ENCODE measurements around the gene RBM14.
A peak's percentile ranks its signal among the peaks of the same experiment; 100 is the strongest.

RBM14 gene

DNA sequence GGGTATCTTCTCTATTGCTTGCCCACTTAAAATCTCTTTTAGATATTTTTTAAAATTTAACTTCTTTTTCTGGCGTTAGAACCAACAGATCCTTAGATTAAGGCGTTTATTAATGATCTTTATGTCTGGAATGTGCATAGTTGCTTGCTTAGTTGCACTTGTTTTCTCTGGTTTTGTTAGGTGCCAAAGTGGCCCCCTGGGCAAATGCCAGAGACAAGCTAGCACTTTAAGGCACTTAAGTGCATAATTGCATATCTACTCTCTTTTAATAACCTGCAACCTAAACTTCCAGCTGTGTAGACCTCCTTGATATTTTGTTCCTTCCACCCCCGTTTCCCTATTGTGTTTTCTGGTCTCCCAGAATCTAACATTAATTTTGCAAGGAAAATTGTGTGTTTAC is 25.4 kb downstream of the RBM14 start:
- DNase-seq (ENCODE audit: extremely low read depth, insufficient read length) = no peak
- Histone ChIP-seq H3K27me3 (replicated peaks; ENCODE audit: control insufficient read depth, insufficient read depth, low read length) (no peaks in the 10 kb centered on the region), H3K36me3 (ENCODE audit: control insufficient read depth, insufficient read depth, low read length) (peaks cover 30% of the 10 kb centered on the region), H3K4me3 (replicated peaks; ENCODE audit: low read depth, low read length) (peak overlapping the region; percentile 87)
- TF ChIP-seq, protein P1, sequence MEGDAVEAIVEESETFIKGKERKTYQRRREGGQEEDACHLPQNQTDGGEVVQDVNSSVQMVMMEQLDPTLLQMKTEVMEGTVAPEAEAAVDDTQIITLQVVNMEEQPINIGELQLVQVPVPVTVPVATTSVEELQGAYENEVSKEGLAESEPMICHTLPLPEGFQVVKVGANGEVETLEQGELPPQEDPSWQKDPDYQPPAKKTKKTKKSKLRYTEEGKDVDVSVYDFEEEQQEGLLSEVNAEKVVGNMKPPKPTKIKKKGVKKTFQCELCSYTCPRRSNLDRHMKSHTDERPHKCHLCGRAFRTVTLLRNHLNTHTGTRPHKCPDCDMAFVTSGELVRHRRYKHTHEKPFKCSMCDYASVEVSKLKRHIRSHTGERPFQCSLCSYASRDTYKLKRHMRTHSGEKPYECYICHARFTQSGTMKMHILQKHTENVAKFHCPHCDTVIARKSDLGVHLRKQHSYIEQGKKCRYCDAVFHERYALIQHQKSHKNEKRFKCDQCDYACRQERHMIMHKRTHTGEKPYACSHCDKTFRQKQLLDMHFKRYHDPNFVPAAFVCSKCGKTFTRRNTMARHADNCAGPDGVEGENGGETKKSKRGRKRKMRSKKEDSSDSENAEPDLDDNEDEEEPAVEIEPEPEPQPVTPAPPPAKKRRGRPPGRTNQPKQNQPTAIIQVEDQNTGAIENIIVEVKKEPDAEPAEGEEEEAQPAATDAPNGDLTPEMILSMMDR (IDR thresholded peaks at IDR 0.05; ENCODE audit: insufficient read depth, low read length, poor library complexity, severe bottlenecking) = no peak

DNA sequence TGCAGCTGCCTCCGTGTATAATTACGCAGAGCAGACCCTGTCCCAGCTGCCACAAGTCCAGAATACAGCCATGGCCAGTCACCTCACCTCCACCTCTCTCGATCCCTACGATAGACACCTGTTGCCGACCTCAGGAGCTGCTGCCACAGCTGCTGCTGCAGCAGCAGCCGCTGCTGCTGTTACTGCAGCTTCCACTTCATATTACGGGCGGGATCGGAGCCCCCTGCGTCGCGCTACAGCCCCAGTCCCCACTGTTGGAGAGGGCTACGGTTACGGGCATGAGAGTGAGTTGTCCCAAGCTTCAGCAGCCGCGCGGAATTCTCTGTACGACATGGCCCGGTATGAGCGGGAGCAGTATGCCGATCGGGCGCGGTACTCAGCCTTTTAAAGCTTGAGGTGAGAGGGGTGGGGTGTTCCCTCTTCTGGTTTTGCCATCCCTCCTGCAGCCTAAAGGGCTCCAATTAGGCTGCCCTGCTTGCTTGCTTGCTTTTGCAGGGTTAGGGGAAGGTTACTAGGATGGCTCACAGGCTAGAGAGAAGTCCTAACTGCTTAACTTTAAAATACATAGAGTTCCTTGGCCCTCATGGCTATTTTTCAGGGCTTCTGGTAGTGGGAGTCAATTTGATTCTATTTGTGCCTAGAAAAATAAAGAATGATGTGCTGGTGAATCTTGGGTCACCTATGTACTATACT is 27.5 kb downstream of the RBM14 start:
- Histone ChIP-seq H3K36me3 (ENCODE audit: control insufficient read depth, insufficient read depth, low read length) (peaks cover 33% of the 10 kb centered on the region), H3K27me3 (replicated peaks; ENCODE audit: control insufficient read depth, insufficient read depth, low read length) (no peaks in the 10 kb centered on the region), H3K4me3 (replicated peaks; ENCODE audit: low read depth, low read length) (no peak overlapping the region)
- TF ChIP-seq, protein P1 (IDR thresholded peaks at IDR 0.05; ENCODE audit: insufficient read depth, low read length, poor library complexity, severe bottlenecking) = no peak
- no peak for DNase-seq (ENCODE audit: extremely low read depth, insufficient read length)

DNA sequence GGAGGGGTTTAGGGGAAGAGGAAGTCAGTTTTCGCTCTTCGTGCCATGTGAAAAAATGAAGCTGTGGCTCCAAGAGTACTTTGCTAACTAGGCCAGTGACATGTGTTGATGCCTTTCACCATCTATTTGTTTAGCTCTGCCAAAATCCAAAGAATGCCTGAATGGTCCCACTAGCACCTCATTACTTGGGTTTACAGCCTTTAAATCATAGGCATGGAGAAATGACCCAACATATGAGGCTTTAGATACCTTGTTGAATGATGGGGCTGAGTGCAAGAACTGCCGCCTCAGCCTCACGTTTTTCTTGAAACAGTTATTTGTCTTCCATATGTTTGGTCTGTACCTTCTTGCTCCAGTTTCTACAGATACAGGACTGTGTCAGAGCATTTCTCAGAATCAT is 30.4 kb downstream of the RBM14 start:
- no peaks in the 10 kb centered on the region for H3K27me3 ChIP-seq (replicated peaks; ENCODE audit: control insufficient read depth, insufficient read depth, low read length)
- TF ChIP-seq, protein P1 (IDR thresholded peaks at IDR 0.05; ENCODE audit: insufficient read depth, low read length, poor library complexity, severe bottlenecking) = no peak
- no peak for DNase-seq (ENCODE audit: extremely low read depth, insufficient read length)
- peaks cover 35% of the 10 kb centered on the region for H3K36me3 ChIP-seq (ENCODE audit: control insufficient read depth, insufficient read depth, low read length)
- no peak overlapping the region for H3K4me3 ChIP-seq (replicated peaks; ENCODE audit: low read depth, low read length)

DNA sequence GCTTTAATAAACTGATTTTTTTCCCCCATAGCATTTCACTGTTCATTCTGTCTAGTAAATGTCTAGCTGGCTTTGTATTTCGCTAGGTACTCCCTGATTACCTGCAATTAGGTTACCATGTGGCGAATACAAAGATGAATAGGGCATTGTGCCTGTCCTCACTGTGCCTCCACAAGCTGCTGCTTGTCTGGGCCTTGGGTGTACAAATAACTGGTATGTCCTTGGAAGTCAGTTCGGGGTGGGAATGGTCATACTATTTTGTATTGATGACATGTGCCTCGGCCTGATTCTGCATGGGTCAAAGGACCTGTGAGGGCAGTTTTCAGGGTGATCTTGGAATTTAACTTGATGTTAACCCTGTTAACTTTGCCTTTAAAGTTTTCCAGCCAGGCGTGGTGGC is 33.5 kb downstream of the RBM14 start:
- DNase-seq (ENCODE audit: extremely low read depth, insufficient read length) = no peak
- TF ChIP-seq, protein P1 (IDR thresholded peaks at IDR 0.05; ENCODE audit: insufficient read depth, low read length, poor library complexity, severe bottlenecking) = no peak
- Histone ChIP-seq H3K4me3 (replicated peaks; ENCODE audit: low read depth, low read length) (no peak overlapping the region), H3K27me3 (replicated peaks; ENCODE audit: control insufficient read depth, insufficient read depth, low read length) (no peaks in the 10 kb centered on the region), H3K36me3 (ENCODE audit: control insufficient read depth, insufficient read depth, low read length) (peaks cover 31% of the 10 kb centered on the region)

DNA sequence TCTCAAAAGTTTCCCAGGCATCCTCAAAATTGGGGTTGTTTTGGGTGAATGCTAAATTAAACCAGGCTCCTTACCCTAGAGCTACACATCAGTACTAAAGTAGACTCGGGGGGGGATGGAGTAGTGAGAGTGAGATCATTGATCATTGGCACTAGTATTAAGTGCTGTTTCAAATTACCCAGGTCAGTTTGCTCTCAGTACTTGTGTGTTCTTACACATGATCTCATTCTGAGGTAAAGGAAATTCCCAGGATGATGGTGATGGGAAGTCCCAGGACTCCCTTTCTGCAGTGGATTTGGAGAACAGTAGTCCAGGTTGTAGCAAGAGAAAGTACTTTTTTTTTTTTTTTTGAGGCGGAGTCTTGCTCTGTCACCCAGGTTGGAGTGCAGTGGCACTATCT is 34.6 kb downstream of the RBM14 start:
- Histone ChIP-seq H3K27me3 (replicated peaks; ENCODE audit: control insufficient read depth, insufficient read depth, low read length) (no peaks in the 10 kb centered on the region), H3K36me3 (ENCODE audit: control insufficient read depth, insufficient read depth, low read length) (peaks cover 22% of the 10 kb centered on the region), H3K4me3 (replicated peaks; ENCODE audit: low read depth, low read length) (no peak overlapping the region)
- DNase-seq (ENCODE audit: extremely low read depth, insufficient read length) = no peak
- TF ChIP-seq, protein P1 (IDR thresholded peaks at IDR 0.05; ENCODE audit: insufficient read depth, low read length, poor library complexity, severe bottlenecking) = no peak

DNA sequence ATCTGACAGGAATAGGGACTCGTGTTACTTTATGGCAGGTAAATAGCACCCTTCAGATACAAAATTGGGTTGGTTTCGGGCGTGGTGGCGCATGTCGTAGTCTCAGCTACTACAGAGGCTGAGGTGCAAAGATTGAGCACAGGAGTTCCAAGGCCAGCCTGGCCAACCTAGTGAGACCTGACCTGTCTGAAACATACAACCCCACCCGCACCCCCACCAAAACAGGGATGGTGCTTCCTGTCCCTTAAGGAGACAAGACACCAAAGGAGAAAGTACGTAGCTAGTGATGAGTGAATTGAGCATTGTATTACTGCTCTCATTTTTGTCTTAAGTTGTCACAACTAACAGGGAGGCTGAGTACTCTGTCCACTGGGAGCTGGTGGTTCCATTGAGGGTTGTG is 36.2 kb downstream of the RBM14 start:
- TF ChIP-seq, protein P1 (IDR thresholded peaks at IDR 0.05; ENCODE audit: insufficient read depth, low read length, poor library complexity, severe bottlenecking) = no peak
- Histone ChIP-seq H3K27me3 (replicated peaks; ENCODE audit: control insufficient read depth, insufficient read depth, low read length) (no peaks in the 10 kb centered on the region), H3K4me3 (replicated peaks; ENCODE audit: low read depth, low read length) (no peak overlapping the region), H3K36me3 (ENCODE audit: control insufficient read depth, insufficient read depth, low read length) (peaks cover 13% of the 10 kb centered on the region)
- DNase-seq (ENCODE audit: extremely low read depth, insufficient read length) = no peak
